Measurements from ENCODE around the gene BECN2. TPM values are rescaled to one million over a fixed set of nuclear protein-coding genes. Genes with fewer than 3 reads are reported as not detected.

BECN2 gene
- not detected for total RNA-seq

GRCh38 chr1:241957692-241958494, at the start of gene BECN2:
BECN2 (plus strand) TSS chr1:241957767; CDS start chr1:241957767, 0 bp downstream.
- DNase-seq (ENCODE audit: low spot score), result no peak
- no peak for ATAC-seq

- DNase-seq (ENCODE audit: low spot score) (no peak), ATAC-seq (no peak)
Measured at GRCh38 chr1:241916196-241916595, 41.4 kb upstream of the BECN2 start.

GRCh38 chr1:241917487-241917886, 40.1 kb upstream of the BECN2 start:
- no peak for ATAC-seq
- no peak for DNase-seq (ENCODE audit: low spot score)

- DNase-seq (ENCODE audit: low spot score) (no peak), ATAC-seq (no peak)
Measured at GRCh38 chr1:241918879-241919278, 38.7 kb upstream of the BECN2 start.

GRCh38 chr1:241924080-241924808, 33.3 kb upstream of the BECN2 start:
- no peak for ATAC-seq

GRCh38 chr1:241926141-241926540, 31.4 kb upstream of the BECN2 start:
- ATAC-seq, result no peak

More at GRCh38 chr1:241924080-241924808, 33.3 kb upstream of the BECN2 start:
- no peak for DNase-seq (ENCODE audit: low spot score)

GRCh38 chr1:241927321-241927720, 30.2 kb upstream of the BECN2 start:
- peak; percentile 48 for ATAC-seq
- no peak for DNase-seq (ENCODE audit: low spot score)

More at GRCh38 chr1:241926141-241926540, 31.4 kb upstream of the BECN2 start:
- DNase-seq (ENCODE audit: low spot score), result no peak

- DNase-seq (ENCODE audit: low spot score), result no peak
- ATAC-seq, result no peak
Measured at GRCh38 chr1:241932845-241933244, 24.7 kb upstream of the BECN2 start.

GRCh38 chr1:241934201-241934848, 23.2 kb upstream of the BECN2 start:
- ATAC-seq (no peak), DNase-seq (ENCODE audit: low spot score) (no peak)

GRCh38 chr1:241934866-241935265, 22.7 kb upstream of the BECN2 start:
- no peak for ATAC-seq
- no peak for DNase-seq (ENCODE audit: low spot score)

- ATAC-seq, result no peak
Measured at GRCh38 chr1:241939798-241940197, 17.8 kb upstream of the BECN2 start.

GRCh38 chr1:241942738-241943137, 14.8 kb upstream of the BECN2 start:
- no peak for DNase-seq (ENCODE audit: low spot score)
- no peak for ATAC-seq

More at GRCh38 chr1:241939798-241940197, 17.8 kb upstream of the BECN2 start:
- DNase-seq (ENCODE audit: low spot score), result no peak

GRCh38 chr1:241944300-241944699, 13.3 kb upstream of the BECN2 start:
- DNase-seq (ENCODE audit: low spot score), result no peak
- no peak for ATAC-seq

GRCh38 chr1:241947354-241947753, 10.2 kb upstream of the BECN2 start:
- DNase-seq (ENCODE audit: low spot score), result no peak
- ATAC-seq, result no peak

GRCh38 chr1:241950390-241950789, 7.2 kb upstream of the BECN2 start:
- ATAC-seq, result no peak
- no peak for DNase-seq (ENCODE audit: low spot score)

- DNase-seq (ENCODE audit: low spot score), result no peak
- ATAC-seq, result no peak
Measured at GRCh38 chr1:241962153-241962552, 4.6 kb downstream of the BECN2 start.

GRCh38 chr1:241963722-241964121, 6.2 kb downstream of the BECN2 start:
- no peak for DNase-seq (ENCODE audit: low spot score)
- ATAC-seq, result no peak

- ATAC-seq, result peak; percentile 36
- no peak for DNase-seq (ENCODE audit: low spot score)
Measured at GRCh38 chr1:241964550-241965282, 7.1 kb downstream of the BECN2 start.

- no peak for ATAC-seq
- no peak for DNase-seq (ENCODE audit: low spot score)
Measured at GRCh38 chr1:241968611-241969010, 11.0 kb downstream of the BECN2 start.

GRCh38 chr1:241972703-241973369, 15.3 kb downstream of the BECN2 start:
- no peak for ATAC-seq
- DNase-seq (ENCODE audit: low spot score), result no peak
